SK-N-SH treated with all-trans-retinoic acid at 6 μM for 48 hours (cell line): ENCODE measurements around the gene ATP1A3.

Experiments
- ARNTL ChIP-seq: fragments of 450-650 bp; formaldehyde crosslinking; IDR thresholded peaks from 2 replicates; pipeline ENCODE4 v1.5.0; 2020; ENCODE audit warnings: low read depth, mild to moderate bottlenecking, moderate library complexity, borderline replicate concordance
- TOX ChIP-seq: fragments of 250-450 bp; sonication (Bioruptor Pico); IDR thresholded peaks from 2 replicates; pipeline ENCODE4 v1.8.0; 2021; ENCODE audit warnings: mild to moderate bottlenecking, moderate library complexity, borderline replicate concordance
- ZC3H10 ChIP-seq: fragments of 250-450 bp; sonication (Bioruptor Pico); IDR thresholded peaks from 2 replicates; pipeline ENCODE4 v1.5.1; 2021; ENCODE audit warnings: mild to moderate bottlenecking, moderate library complexity
- ZFP3 ChIP-seq: fragments of 250-450 bp; sonication (Bioruptor Pico); IDR thresholded peaks from 2 replicates; pipeline ENCODE4 v1.5.0; 2020; ENCODE audit warnings: mild to moderate bottlenecking, moderate library complexity
- ZNF565 ChIP-seq: fragments of 450-650 bp; formaldehyde crosslinking; conservative IDR thresholded peaks from 2 replicates; pipeline ENCODE4 v1.5.0; 2020; ENCODE audit warnings: low read depth, mild to moderate bottlenecking, moderate library complexity
- TF ChIP-seq, protein P1 (sequence below): fragments of 250-450 bp; sonication (Bioruptor Pico); IDR thresholded peaks from 2 replicates; pipeline ENCODE4 v1.8.0; 2020; ENCODE audit warnings: mild to moderate bottlenecking, moderate library complexity, borderline replicate concordance
- TF ChIP-seq, protein P2 (sequence below): fragments of 250-450 bp; sonication (Bioruptor Pico); IDR thresholded peaks from 2 replicates; pipeline ENCODE4 v1.5.1; 2021; ENCODE audit warnings: mild to moderate bottlenecking, moderate library complexity

DNA sequence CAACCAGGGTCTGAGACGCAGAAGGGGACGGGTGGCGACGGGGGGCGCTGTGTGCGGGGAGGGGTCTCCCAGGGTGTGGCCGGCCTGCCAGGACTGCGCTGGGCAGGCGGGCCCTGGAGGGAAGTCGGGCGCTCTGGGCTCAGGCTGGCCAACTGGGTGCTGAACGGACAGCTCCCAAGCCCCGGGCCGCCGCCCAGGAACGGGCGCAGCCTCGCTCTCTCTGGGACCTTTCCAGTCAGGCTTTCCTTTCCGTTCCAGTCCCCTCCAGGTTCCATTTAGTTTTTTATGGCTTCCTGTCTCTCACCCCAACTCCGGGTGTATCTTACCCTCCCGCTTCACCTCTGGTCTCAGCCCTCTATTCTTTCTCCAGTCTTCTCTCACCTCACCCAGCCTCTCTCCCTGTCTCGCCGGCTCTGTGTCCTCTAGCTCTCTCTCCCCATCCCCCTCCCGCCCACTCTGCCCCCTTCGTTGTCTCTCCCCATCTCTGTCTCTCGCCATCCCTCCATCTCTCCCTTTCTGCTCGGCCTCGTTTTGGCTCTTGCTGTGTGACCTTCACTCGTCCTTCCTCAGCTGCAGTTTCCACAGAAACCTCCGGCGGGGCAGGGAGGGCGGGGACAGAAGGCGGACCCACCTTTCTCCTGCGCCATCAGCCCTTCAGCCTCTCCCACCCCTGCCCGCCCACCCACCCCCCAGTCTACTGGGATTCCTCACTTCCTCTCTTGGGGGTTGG is 3.3 kb upstream of the ATP1A3 start:
- TF ChIP-seq ZNF565 (no peak), ZC3H10 (no peak), ARNTL (CRISPR knock-in tag) (no peak), ZFP3 (no peak), TOX (CRISPR knock-in tag) (no peak)
- TF ChIP-seq, protein P1, sequence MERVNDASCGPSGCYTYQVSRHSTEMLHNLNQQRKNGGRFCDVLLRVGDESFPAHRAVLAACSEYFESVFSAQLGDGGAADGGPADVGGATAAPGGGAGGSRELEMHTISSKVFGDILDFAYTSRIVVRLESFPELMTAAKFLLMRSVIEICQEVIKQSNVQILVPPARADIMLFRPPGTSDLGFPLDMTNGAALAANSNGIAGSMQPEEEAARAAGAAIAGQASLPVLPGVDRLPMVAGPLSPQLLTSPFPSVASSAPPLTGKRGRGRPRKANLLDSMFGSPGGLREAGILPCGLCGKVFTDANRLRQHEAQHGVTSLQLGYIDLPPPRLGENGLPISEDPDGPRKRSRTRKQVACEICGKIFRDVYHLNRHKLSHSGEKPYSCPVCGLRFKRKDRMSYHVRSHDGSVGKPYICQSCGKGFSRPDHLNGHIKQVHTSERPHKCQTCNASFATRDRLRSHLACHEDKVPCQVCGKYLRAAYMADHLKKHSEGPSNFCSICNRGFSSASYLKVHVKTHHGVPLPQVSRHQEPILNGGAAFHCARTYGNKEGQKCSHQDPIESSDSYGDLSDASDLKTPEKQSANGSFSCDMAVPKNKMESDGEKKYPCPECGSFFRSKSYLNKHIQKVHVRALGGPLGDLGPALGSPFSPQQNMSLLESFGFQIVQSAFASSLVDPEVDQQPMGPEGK, result no peak
- TF ChIP-seq, protein P2, sequence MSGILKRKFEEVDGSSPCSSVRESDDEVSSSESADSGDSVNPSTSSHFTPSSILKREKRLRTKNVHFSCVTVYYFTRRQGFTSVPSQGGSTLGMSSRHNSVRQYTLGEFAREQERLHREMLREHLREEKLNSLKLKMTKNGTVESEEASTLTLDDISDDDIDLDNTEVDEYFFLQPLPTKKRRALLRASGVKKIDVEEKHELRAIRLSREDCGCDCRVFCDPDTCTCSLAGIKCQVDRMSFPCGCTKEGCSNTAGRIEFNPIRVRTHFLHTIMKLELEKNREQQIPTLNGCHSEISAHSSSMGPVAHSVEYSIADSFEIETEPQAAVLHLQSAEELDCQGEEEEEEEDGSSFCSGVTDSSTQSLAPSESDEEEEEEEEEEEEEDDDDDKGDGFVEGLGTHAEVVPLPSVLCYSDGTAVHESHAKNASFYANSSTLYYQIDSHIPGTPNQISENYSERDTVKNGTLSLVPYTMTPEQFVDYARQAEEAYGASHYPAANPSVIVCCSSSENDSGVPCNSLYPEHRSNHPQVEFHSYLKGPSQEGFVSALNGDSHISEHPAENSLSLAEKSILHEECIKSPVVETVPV, result no peak
